Loucy (cell line): ENCODE data around the gene ANAPC2.

Experiments used
- H2AFZ ChIP-seq: fragments of 200-600 bp; sonication (generic); 2 replicates; pipeline ENCODE4 v1.6.0; 2016; ENCODE audit warnings: antibody characterized with exemption, mild to moderate bottlenecking, low read length, moderate library complexity
- H3F3A ChIP-seq: fragments of 200-600 bp; 2 replicates; pipeline ENCODE4 v1.6.0; 2016; ENCODE audit warnings: antibody characterized with exemption, low read depth, mild to moderate bottlenecking
- H3K27me3 ChIP-seq: fragments of 200-600 bp; sonication (generic); 2 replicates; pipeline ENCODE4 v1.6.1; 2014; ENCODE audit warnings: low read length, mild to moderate bottlenecking; ENCODE audit not compliant: insufficient read depth, poor library complexity, severe bottlenecking
- H3K36me3 ChIP-seq: fragments of 200-600 bp; sonication (generic); 2 replicates; pipeline ENCODE4 v1.6.1; 2016; ENCODE audit warnings: low read length; ENCODE audit not compliant: insufficient read depth
- H3K4me1 ChIP-seq: fragments of 200-600 bp; sonication (generic); 2 replicates; pipeline ENCODE4 v1.5.1; 2014; ENCODE audit warnings: low read length, mild to moderate bottlenecking; ENCODE audit not compliant: insufficient read depth, poor library complexity, severe bottlenecking
- H3K4me2 ChIP-seq: fragments of 200-600 bp; sonication (generic); 2 replicates; pipeline ENCODE4 v1.6.0; 2014; ENCODE audit warnings: antibody characterized with exemption, low read length, low read depth, mild to moderate bottlenecking; ENCODE audit not compliant: poor library complexity, severe bottlenecking
- H3K4me3 ChIP-seq: fragments of 200-600 bp; sonication (generic); 2 replicates; pipeline ENCODE4 v1.5.1; 2014; ENCODE audit warnings: low read length, mild to moderate bottlenecking, mixed read lengths; ENCODE audit not compliant: poor library complexity, severe bottlenecking
- H3K79me2 ChIP-seq: fragments of 200-600 bp; sonication (generic); 2 replicates; pipeline ENCODE4 v1.6.1; 2014; ENCODE audit warnings: low read length; ENCODE audit not compliant: insufficient read depth
- H3K9ac ChIP-seq: fragments of 200-600 bp; sonication (generic); 2 replicates; pipeline ENCODE4 v1.6.0; 2014; ENCODE audit warnings: mild to moderate bottlenecking, low read depth, low read length, moderate library complexity; ENCODE audit not compliant: poor library complexity, severe bottlenecking
- H3K9me2 ChIP-seq: fragments of 200-600 bp; sonication (generic); replicated peaks from 2 replicates; pipeline ENCODE4 v1.6.1; 2016; ENCODE audit warnings: low read depth, low read length, mixed read lengths
- H3K9me3 ChIP-seq: fragments of 200-600 bp; sonication (generic); 2 replicates; pipeline ENCODE4 v1.6.1; 2014; ENCODE audit warnings: mild to moderate bottlenecking, antibody characterized with exemption, low read length, low read depth; ENCODE audit not compliant: insufficient read depth
- H4K20me1 ChIP-seq: fragments of 200-600 bp; sonication (generic); 2 replicates; pipeline ENCODE4 v1.6.0; 2014; ENCODE audit warnings: antibody characterized with exemption, low read length, mild to moderate bottlenecking; ENCODE audit not compliant: insufficient read depth, poor library complexity, severe bottlenecking
- CTCF ChIP-seq: fragments of 200-600 bp; sonication (generic); conservative IDR thresholded peaks from 2 replicates; pipeline ENCODE4 v1.5.1; 2014; ENCODE audit warnings: mild to moderate bottlenecking, antibody characterized with exemption, low read length
- EZH2phosphoT487 ChIP-seq: fragments of 200-600 bp; IDR thresholded peaks from 2 replicates; pipeline ENCODE4 v1.6.1; 2018; ENCODE audit warnings: antibody characterized with exemption, mild to moderate bottlenecking, moderate library complexity, borderline replicate concordance

The ANAPC2 gene

DNA sequence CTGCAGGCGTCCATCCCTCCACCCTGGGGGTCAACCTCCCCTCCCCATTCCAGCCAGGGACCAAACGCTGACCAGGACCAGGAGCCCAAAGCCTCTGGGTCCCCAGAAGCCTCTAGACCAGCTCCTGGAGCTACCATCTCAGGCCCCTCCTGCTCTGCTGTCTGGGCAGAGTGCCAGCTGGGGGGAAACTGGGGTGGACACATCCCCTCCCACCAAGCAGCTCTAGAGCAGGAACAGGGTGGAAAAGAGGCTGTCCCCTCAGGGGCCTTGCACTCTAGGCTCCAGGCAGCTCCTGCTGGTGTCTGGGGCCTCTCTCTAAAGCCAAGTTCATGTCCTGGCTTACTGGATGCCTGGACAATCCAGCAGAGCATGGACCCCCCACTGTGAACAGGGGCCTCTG lies 4.5 kb upstream of the ANAPC2 start:
- peaks cover 7% of the 10 kb centered on the region; the same call in 1 of the 2 replicates for H3K36me3 ChIP-seq
- H3K79me2 ChIP-seq: peaks cover 40% of the 10 kb centered on the region
- H4K20me1 ChIP-seq: peaks cover 20% of the 10 kb centered on the region
- H3K4me1 ChIP-seq: peaks cover 14% of the 10 kb centered on the region
- TF ChIP-seq CTCF: no peak
- no peak for TF ChIP-seq EZH2phosphoT487
- peaks cover 8% of the 10 kb centered on the region; the same call in 1 of the 2 replicates for H3F3A ChIP-seq
- H3K9ac ChIP-seq: no peak overlapping the region
- no peak overlapping the region for H2AFZ ChIP-seq
- no peaks in the 10 kb centered on the region for H3K9me3 ChIP-seq
- H3K4me2 ChIP-seq: no peak overlapping the region
- H3K9me2 ChIP-seq: no peaks in the 10 kb centered on the region
- H3K27me3 ChIP-seq: no peaks in the 10 kb centered on the region
- no peak overlapping the region for H3K4me3 ChIP-seq

- Histone ChIP-seq H3K4me1 (peaks cover 13% of the 10 kb centered on the region), H3K4me3 (no peak overlapping the region), H3K9ac (no peak overlapping the region), H2AFZ (no peak overlapping the region), H3K79me2 (peaks cover 40% of the 10 kb centered on the region), H3K36me3 (peaks cover 7% of the 10 kb centered on the region; the same call in 1 of the 2 replicates), H3K9me2 (no peaks in the 10 kb centered on the region), H4K20me1 (peaks cover 24% of the 10 kb centered on the region), H3K9me3 (no peaks in the 10 kb centered on the region), H3F3A (peaks cover 8% of the 10 kb centered on the region; the same call in 1 of the 2 replicates), H3K27me3 (no peaks in the 10 kb centered on the region), H3K4me2 (no peak overlapping the region)
- TF ChIP-seq CTCF (no peak), EZH2phosphoT487 (no peak)
Measured at GRCh38 chr9:137192448-137192780, 4.1 kb upstream of the ANAPC2 start.

GRCh38 chr9:137191691-137192447 lies 3.5 kb upstream of the ANAPC2 start:
- Histone ChIP-seq H3K4me2 (no peak overlapping the region), H3K79me2 (peaks cover 43% of the 10 kb centered on the region), H2AFZ (no peak overlapping the region), H3K4me3 (no peak overlapping the region), H3K9me3 (no peaks in the 10 kb centered on the region), H3K36me3 (peaks cover 7% of the 10 kb centered on the region; the same call in 1 of the 2 replicates), H3K9ac (no peak overlapping the region), H3F3A (peaks cover 8% of the 10 kb centered on the region; the same call in 1 of the 2 replicates), H3K4me1 (peaks cover 18% of the 10 kb centered on the region), H4K20me1 (peaks cover 26% of the 10 kb centered on the region), H3K9me2 (no peaks in the 10 kb centered on the region), H3K27me3 (no peaks in the 10 kb centered on the region)
- no peak for TF ChIP-seq EZH2phosphoT487
- TF ChIP-seq CTCF: no peak
